ENCODE measurements around the gene ANKS1A.
"Not testable (repeated sequence)": the region's sequence is repeated elsewhere in the genome, so short reads cannot be mapped to it uniquely, and the experiment has no call there.

ANKS1A gene

GRCh38 chr6:34871853-34872252 is 17.2 kb upstream of the ANKS1A start:
- DNase-seq (ENCODE audit: low read depth in 2 of 2): no peak
- no peak for TF ChIP-seq CTCF (IDR thresholded peaks at IDR 0.05; ENCODE audit: low read depth, low read length)
- no peak overlapping the region for H3K4me3 ChIP-seq (replicated peaks in 1 of 2; ENCODE audit: low read depth in 2 of 2, low read length in 2 of 2)

DNA sequence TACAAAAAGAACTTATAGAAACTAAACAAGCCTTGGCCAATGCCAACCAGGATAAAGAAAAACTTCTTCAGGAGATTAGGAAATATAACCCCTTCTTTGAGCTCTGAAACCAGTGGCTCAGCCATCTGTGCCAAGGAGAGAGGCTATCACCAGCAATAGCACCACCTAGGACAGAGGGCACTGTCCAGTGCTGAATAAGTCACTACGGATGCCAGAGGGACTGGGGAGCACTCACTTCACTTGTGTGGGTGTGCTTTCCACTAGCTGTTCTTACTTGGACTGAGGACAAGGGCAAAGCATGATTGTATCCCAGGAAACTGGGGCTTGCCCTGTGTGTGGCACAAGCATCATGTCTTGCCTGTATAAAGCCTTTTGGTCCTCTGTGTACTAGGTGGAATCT is 16.7 kb upstream of the ANKS1A start:
- DNase-seq (ENCODE audit: low read depth in 2 of 2): no peak
- H3K4me3 ChIP-seq (replicated peaks in 1 of 2; ENCODE audit: low read depth in 2 of 2, low read length in 2 of 2): no peak overlapping the region
- no peak for TF ChIP-seq CTCF (IDR thresholded peaks at IDR 0.05; ENCODE audit: low read depth, low read length)

GRCh38 chr6:34875292-34876213 is 13.5 kb upstream of the ANKS1A start:
- DNase-seq (ENCODE audit: low read depth in 2 of 2): no peak
- no peak for TF ChIP-seq CTCF (IDR thresholded peaks at IDR 0.05; ENCODE audit: low read depth, low read length)
- H3K4me3 ChIP-seq (replicated peaks in 1 of 2; ENCODE audit: low read depth in 2 of 2, low read length in 2 of 2): no peak overlapping the region

- no peak for DNase-seq (ENCODE audit: low read depth in 2 of 2)
- no peak overlapping the region for H3K4me3 ChIP-seq (replicated peaks in 1 of 2; ENCODE audit: low read depth in 2 of 2, low read length in 2 of 2)
- no peak for TF ChIP-seq CTCF (IDR thresholded peaks at IDR 0.05; ENCODE audit: low read depth, low read length)
Observed at GRCh38 chr6:34876472-34876871, 12.6 kb upstream of the ANKS1A start.

GRCh38 chr6:34877259-34877658 is 11.8 kb upstream of the ANKS1A start:
- DNase-seq (ENCODE audit: low read depth in 2 of 2): no peak
- no peak overlapping the region for H3K4me3 ChIP-seq (replicated peaks in 1 of 2; ENCODE audit: low read depth in 2 of 2, low read length in 2 of 2)
- TF ChIP-seq CTCF (IDR thresholded peaks at IDR 0.05; ENCODE audit: low read depth, low read length): no peak

DNA sequence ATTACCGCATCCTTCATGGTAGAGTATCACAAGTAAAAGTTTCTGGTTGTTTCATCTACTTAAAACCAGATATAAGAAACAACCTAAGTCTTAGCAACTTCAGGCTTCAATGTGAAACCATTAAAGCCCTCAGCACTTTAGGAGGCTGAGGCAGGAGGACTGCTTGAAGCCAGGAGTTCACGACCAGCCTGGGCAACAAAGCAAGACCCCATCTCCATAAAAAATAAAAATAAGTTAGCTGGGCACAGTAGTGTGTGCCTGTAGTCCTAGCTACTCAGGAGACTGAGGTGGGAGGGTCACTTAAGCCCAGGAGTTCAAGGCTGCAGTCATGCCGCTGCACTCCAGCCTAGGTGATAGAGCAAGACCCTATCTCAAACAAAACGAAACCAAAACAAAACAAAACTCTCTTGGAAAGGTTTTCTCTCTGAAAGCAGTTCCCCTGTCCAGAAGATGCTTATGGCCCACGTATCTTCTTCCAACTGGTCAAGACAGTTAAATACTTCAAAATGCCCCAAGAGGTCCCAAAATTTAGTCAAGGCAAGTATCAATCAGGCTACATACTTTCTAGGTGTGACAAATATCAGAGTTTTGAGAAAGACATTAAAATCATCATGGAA is 11.1 kb upstream of the ANKS1A start:
- no peak for DNase-seq (ENCODE audit: low read depth in 2 of 2)
- no peak for TF ChIP-seq CTCF (IDR thresholded peaks at IDR 0.05; ENCODE audit: low read depth, low read length)
- H3K4me3 ChIP-seq (replicated peaks in 1 of 2; ENCODE audit: low read depth in 2 of 2, low read length in 2 of 2): no peak overlapping the region

DNA sequence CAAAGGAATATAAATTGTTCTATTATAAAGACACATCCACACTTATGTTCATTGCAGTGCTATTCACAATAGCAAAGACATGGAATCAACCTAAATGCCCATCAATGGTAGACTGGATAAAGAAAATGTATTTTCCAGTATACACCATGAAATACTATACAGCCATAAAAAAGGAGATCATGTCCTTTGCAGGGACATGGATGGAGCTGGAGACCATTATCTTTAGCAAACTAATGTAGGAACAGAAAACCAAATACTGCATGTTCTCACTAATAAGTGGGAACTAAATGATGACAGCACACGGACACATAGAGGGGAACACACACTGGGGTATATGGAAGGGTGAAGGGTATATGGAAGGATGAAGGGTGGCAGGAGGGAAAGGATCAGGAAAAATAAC is 5.0 kb upstream of the ANKS1A start:
- H3K4me3 ChIP-seq (replicated peaks in 1 of 2; ENCODE audit: low read depth in 2 of 2, low read length in 2 of 2); DNase-seq (ENCODE audit: low read depth in 2 of 2): not testable (repeated sequence)

Data from cardiac fibroblast (primary cell).